Stimulated activated CD8-positive, alpha-beta memory T cell treated with anti-CD3 and anti-CD28 coated beads, Interleukin-7, amount 100 ng/mL, for 48 hours (primary cell): ENCODE results near the gene CMTM6.
"Not testable (repeated sequence)": the region's sequence is repeated elsewhere in the genome, so short reads cannot be mapped to it uniquely, and the experiment has no call there.

ENCODE experiments used
- DNase-seq, 2 donors: peaks; one replicate each; pipeline ENCODE4 v3.0.0-alpha.2; 2020; ENCODE audit warnings: low read depth in 1 of 2; ENCODE audit errors: extremely low read depth in 1 of 2

The CMTM6 gene

GRCh38 chr3:32502118-32502945, at the start of gene CMTM6:
CMTM6 (minus strand) TSS chr3:32502852; CDS start chr3:32502745, 107 bp downstream.
- DNase-seq, result peak; percentile 53 to 56

GRCh38 chr3:32552013-32552412, 49.4 kb upstream of the CMTM6 start:
- no peak for DNase-seq

GRCh38 chr3:32551496-32551895, 48.8 kb upstream of the CMTM6 start:
- no peak for DNase-seq

- DNase-seq, result no peak
These were observed 48.4 kb upstream of the CMTM6 start for GRCh38 chr3:32551087-32551486.

GRCh38 chr3:32545305-32545704, 42.7 kb upstream of the CMTM6 start:
- DNase-seq, result no peak

- DNase-seq, result no peak
These were observed 42.2 kb upstream of the CMTM6 start for GRCh38 chr3:32544894-32545293.

- no peak for DNase-seq
These were observed 40.2 kb upstream of the CMTM6 start for GRCh38 chr3:32542807-32543206.

GRCh38 chr3:32540899-32541298, 38.2 kb upstream of the CMTM6 start:
- no peak for DNase-seq

- DNase-seq, result no peak
These were observed 29.8 kb upstream of the CMTM6 start for GRCh38 chr3:32532434-32532833.

GRCh38 chr3:32531010-32531647, 28.5 kb upstream of the CMTM6 start:
- no peak for DNase-seq

- no peak for DNase-seq
These were observed 23.1 kb upstream of the CMTM6 start for GRCh38 chr3:32525720-32526119.

- no peak for DNase-seq
These were observed 20.0 kb upstream of the CMTM6 start for GRCh38 chr3:32522682-32523081.

- DNase-seq, result not testable (repeated sequence)
These were observed 16.3 kb upstream of the CMTM6 start for GRCh38 chr3:32518921-32519320.

GRCh38 chr3:32516751-32517150, 14.1 kb upstream of the CMTM6 start:
- not testable (repeated sequence) for DNase-seq

GRCh38 chr3:32511005-32511404, 8.4 kb upstream of the CMTM6 start:
- DNase-seq, result no peak

GRCh38 chr3:32510075-32510724, 7.5 kb upstream of the CMTM6 start:
- DNase-seq, result peak in 1 of 2 donors; percentile 34

- DNase-seq, result no peak
These were observed 6.1 kb upstream of the CMTM6 start for GRCh38 chr3:32508711-32509110.

- DNase-seq, result no peak
These were observed 3.8 kb upstream of the CMTM6 start for GRCh38 chr3:32506466-32506865.

GRCh38 chr3:32502946-32503286, 264 bp upstream of the CMTM6 start:
- DNase-seq, result no peak

- no peak for DNase-seq
These were observed 902 bp downstream of the CMTM6 start for GRCh38 chr3:32501783-32502117.

GRCh38 chr3:32500880-32501782, 1.5 kb downstream of the CMTM6 start:
- no peak for DNase-seq
